GM18519 (cell line): ENCODE data around the gene MARK2.

Experiments used
- ATAC-seq: cut with Tn5 transposase; IDR thresholded peaks from one replicate; pipeline ENCODE4 v1.9.1; 2021; ENCODE audit warnings: mild to moderate bottlenecking, moderate library complexity; ENCODE audit not compliant: unreplicated experiment, low FRiP score

MARK2 gene

DNA sequence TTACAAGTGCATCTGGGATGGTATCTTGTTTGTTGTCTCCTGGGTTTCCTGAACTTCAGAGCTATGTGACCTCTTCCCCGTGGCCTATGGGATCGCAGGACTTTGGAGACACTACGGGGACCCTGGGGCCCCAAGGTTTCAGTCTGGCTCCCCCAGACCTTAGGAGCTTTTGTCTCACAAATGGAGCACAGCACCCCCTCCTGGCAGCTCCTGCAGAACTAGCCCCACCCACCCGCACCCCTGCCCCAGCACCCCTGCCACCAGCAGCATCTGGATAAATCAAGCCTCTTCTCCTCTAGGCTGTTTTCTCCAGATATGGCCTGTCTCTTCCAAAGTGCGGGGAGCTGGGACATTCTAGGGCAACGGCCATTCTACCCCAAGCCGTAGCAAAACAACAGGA is 67.7 kb downstream of the MARK2 start:
- no peak for ATAC-seq

DNA sequence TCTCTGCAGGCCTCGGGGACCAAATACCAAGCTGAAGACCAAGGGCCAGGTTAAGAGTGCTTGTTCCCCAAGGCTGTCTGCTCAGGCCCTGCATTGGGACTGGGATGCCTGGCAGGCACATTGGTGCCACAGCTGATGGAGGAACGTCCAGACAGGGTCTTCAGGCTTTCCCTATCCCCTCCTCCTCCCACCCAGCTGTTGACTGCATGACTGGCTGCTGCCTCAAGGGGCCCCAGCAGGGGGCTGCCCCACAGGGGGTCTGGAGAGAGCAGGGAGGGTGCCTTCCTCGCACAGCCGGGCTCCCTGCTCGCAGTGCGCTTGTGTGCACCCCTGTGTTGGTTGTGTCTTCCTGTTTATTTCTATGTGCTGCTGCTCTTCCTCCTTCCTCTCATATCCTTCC is 68.2 kb downstream of the MARK2 start:
- ATAC-seq = no peak

DNA sequence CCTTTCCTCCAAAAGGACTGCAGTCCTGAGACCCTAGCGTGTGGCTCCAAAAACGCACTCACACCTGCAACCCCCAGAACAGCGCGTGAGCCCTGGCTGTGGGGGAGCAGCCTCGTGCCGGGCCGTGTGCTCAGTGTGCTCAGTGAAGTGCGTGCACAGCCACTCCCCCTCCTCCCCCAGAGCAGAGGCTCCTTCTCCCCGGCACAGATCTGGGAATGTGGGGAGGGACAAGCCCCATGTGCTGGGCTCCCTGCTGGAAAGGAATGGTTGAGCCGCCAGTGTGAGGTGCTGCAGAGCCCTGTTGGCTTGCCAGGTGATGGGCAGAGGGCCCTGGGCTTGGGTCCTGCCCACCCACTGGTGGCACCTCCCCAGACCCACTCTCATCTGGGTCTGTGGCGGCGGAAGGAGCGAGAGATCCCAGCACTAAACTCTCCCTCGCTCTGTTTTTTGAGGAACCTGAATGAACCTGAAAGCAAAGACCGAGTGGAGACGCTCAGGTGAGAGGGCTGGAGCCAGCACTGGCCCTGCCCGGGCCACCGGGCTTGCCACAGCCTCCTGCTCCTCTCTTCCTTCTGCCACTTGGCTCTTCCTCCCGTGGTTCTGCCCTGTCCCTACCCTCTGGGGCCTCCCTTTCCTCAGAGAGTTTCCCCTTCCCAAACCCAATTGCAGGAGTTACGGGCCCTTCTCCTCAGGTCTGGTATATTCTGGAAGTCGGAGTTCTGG is 69.1 kb downstream of the MARK2 start:
- no peak for ATAC-seq

DNA sequence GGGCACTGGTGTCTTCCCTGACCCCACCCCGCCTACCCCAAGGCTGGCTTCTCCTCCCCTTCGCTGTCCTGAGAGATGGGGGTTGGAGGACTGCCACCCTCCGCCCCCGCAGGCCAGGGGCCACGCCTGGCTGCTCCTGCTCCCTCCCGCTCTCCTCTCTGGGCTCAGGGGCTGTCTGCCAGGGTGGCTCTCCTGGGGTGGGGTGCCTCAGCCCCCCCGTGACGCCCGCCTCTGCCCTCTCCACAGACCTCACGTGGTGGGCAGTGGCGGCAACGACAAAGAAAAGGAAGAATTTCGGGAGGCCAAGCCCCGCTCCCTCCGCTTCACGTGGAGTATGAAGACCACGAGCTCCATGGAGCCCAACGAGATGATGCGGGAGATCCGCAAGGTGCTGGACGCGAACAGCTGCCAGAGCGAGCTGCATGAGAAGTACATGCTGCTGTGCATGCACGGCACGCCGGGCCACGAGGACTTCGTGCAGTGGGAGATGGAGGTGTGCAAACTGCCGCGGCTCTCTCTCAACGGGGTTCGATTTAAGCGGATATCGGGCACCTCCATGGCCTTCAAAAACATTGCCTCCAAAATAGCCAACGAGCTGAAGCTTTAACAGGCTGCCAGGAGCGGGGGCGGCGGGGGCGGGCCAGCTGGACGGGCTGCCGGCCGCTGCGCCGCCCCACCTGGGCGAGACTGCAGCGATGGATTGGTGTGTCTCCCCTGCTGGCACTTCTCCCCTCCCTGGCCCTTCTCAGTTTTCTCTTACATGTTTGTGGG is 69.9 kb downstream of the MARK2 start:
- no peak for ATAC-seq

DNA sequence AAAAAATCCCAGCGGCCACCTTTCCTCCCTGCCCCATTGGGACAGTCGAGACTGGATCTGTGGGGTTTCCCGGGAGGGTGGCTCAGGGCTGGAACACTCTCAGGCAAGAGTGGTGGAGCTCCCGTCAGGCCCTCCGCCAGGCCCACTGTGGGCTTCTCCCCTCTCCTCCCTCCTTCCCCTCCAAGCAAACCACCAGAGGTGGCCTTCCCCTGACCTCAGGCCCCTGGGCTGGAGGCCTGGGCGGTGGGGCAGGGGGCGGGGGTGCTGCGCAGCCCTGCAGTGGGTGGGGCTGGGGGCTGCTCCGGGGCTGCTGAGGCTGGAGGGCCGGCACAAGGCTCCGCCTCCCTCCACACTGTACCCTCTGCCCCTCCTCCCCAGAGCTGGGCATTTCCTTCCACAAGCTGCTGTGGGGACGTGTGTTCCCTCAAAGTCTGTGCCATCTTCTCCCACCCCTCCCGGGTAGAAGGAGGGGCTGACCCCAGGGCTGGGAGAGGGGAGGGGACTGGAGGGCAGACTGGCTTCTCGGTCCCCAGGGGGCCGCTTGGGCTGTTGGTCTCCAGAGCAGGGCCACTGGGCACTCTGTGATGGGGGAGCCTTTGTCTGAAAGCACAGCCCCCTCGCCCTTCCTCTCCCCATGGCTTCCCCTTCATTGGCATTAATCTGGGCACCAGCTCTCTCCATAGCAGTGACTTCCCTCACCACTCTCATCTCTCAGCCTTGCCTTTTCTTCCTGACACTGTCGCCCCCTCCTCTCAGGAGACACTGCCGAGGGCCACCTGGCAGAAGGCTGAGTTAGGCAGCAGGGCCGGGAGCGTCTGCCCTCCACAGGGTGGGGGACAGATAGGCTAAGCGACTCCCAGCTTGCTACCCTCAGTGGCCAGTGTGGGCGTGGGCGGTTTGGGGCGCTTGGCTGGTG is 70.9 kb downstream of the MARK2 start:
- no peak for ATAC-seq

DNA sequence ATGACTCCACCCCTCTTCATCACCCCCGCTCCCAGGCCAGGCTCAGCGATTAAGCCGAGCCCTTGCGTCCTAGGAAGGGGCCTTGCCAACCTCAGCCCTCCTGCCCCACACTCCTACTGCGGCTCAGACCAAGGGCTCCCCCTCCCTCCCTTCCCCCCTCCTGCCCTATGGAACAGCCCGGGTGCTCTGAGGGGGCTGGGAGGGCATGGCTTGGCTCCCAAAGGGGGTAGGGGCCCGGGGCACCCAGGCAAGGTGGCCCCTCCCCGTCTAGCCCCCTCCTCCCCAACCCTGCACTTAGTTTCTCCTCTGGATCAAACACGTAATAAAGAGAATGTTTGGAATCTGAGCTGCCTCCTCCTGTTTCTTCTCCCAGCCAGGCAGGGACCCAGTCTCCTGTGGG is 71.8 kb downstream of the MARK2 start:
- ATAC-seq = no peak

DNA sequence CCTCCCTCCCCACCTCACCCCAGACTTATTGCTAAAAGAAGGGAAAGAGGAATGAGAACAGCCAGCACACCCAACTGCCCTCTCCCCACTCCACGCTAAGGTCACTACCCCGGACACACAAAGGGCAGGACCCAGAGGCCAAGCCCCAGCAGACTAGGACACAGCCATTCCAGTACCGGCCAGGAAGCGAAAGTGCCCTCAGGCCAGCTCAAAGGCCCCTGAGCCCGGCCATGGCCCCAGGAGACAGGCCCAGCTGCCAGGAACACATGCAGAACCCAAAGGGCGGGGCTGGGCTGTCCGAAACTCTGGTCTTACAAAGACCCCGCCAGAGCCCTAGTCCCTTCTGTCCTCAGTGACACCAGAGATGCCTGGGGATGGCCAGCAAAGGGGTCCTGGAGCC is 72.5 kb downstream of the MARK2 start:
- no peak for ATAC-seq

DNA sequence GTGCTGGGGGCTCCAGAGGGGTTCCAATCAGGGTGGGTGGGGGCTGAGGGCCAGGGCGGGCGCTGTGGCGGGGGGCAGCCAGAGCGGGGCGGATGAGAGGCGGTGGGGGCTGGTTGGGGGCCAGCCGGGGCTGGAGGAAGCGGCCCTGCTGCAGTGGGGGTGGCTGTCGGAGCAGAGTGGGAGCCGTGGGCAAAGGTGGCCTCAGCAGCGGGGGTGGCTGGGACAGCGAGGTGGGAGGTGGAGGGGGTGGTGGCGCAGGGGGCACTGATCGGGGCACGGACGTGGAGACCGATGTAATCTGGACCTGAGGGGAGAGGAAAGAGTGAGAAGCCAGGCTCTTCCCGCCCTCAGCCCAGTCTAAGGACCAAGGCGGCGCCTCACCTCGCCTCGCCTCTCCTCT is 73.0 kb downstream of the MARK2 start:
- ATAC-seq = no peak

DNA sequence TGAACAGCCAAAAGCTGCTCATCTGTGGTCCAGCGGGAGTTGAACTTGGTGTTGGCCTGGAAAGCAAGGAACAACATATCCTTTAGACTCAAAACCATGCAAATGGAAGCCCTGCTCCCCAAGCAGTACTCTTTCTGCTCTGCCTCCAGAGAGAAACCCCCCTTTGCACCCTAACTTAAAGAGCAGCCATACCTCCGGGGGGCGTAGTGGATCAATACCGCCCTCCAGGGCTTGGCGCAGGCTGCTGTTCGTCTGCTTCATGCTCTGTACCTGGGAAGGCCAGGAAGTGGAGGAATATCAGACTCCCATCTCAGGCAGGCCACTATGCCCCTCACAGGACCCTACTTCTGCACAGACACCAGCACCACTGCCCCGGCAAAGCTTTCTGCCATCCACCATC is 73.8 kb downstream of the MARK2 start:
- no peak for ATAC-seq

DNA sequence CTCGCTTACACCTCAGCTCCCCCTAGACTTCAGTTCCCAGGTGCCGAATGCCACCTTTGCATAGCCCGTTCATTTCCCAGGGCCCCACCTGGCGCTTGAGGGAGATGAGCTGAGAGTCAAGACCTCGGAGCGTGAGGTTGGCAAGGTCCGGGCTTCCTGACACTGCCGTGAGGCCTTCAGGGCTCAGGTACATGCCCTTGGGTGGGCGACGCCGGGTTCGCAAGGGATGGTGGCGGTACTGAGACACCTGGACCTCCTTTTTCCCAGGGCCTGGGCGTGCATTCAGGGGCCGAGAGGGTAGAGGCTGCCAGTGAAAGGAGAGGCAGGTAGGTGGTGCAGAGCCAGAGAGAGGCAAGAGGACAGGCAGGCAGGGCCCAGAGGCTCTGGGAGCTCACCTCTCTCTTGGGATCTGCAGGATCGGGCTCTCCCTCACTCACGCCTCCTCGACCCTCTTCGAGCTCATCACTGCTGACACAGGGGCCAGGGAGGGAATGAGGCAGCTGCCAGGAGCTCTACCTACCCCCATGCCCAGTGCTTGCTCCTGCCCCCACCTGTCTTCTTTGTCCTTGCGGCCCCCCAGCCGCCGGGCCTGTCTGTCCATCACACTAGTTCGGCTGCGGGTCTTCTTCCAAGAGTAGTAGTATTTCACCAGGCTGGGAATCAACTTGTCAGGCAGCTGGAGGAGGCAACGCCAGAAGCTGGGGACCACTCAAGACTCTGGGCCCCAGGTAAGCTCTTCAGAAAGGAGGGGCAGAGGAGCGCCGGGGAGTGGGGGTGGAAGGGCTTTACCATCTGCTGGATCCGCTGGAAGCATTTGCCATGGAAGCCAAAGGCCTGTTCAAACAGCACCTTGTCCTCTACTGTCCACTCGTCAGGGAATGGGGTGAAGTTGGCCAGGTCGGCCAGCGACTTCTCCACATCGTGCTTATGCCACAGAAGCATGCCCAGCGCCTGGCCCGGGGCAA is 75.2 kb downstream of the MARK2 start:
- no peak for ATAC-seq

DNA sequence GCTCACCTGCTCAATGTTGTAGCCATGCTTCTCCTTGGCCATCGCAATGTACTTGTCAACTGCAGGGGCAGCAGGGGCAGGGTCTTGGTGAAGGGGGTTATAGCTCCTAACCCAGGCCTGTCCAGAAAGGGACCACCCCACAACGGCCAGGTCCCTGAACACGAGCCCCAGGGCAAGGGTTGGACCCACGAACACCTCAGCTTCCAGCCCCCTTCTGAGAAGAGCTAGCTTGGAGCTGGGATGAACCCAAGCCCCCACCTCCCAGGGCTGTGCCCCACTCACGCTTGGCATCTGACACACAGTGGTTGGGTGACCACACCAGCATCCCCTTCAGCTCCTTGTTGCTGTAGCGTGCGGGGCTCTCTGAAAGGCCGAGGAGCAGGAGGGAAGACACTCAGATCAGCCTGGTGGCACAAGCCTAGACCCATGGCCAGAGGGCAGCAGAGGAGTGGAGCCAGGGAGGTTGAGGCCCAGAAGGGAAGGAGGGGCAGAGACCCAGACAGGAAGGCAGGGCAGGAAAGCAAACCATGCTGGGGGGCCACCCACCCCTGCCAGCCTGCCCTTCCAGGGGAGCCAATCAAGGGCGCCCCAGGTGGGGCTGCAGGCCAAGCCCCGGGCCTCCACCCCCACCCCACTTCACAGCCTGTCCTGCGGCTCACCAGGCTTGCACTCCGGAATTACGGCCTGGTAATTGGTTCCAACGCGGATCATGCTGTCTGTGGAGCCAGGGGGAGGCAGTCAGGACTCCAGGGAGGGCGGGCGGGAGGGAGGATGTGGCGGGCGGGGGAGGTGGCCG is 76.2 kb downstream of the MARK2 start:
- no peak for ATAC-seq

DNA sequence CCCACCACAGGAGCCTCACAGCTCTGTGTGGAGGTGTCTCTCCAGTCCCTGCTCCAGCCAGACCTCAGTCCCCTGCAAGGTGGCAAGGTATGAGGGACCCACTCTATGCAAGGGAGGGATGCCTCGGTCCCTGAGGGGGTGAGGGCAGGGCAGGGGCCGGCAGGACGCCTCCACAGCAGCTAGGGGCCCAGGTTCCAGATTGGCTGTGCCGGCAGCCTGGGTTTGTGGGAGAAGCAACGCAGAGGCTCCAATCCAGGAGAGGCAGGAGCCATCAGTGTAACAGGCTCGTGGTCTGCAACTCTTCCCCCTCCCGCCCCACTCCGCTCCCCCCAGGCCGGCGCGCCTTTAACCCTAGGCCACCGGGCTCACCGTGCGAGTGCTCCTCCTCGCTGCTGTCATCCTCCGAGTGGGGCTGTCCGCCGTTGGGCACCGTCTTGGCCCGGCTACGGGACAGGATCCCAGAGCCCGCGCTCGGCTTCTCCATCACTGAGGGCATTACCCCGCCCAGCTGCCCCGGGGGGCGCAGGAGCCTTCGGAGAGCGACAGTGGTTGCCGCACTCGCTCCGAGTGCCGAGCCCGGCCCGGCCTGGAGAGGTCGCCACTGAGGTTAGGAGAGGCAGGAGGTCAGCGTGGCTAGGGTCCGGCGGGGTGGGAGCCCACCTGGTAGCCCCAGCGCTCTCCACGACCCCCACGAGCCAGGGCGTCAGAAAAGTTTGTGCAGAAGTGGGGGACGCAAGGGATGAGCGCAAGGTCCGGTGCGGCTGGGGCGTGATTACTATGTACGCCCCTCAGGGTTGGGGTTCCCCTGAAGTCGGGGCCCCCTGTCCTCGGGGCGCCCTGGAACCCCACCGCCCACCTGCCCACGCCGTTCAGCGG is 77.3 kb downstream of the MARK2 start:
- ATAC-seq = no peak

DNA sequence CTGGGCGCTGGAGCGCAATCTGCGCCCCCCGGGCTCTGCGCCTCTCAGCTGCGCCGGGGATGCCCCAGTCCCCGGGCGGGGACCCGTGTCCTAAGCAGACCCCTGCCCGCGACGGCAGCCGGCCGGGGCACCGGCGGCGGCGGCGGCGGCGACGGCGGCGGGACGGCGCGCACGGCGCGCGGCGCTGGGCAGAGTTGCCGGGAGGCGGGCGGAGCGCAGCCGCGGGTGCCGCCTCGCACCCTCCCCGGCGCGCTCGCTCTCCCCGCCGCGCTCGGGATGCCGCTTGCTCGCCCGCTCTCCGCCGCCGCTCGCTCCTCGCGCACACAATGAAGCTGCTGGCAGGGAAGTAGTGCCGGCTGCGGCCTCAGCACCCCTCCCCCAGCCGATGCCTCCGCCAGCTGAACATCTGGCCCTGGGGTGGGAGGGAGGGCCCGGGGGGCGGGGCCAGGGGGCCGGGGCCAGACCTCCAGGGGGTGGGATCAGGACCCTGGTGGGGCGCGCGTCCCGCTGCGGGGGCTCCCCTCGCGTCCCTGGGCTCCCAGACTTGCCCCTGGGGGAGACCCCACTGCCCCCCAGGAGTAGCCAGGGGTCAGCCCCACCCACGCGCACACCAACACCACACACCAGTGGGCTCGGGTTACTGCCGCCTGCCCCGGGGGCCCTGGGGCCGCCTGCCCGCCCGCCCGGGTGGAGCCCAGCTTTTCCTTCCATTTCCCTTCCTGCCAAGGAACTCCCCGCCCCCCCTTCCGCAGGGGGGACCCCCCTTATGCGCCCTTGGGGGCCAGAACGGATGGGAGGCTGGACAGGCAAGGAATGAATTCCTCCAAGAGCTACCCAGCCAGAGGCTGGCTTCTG is 78.2 kb downstream of the MARK2 start, which contains the start of gene RCOR2:
RCOR2 (minus strand) TSS at position 328 of the 855 bp plus-strand sequence. CDS start 708 bp downstream, outside the sequence.
- no peak for ATAC-seq

DNA sequence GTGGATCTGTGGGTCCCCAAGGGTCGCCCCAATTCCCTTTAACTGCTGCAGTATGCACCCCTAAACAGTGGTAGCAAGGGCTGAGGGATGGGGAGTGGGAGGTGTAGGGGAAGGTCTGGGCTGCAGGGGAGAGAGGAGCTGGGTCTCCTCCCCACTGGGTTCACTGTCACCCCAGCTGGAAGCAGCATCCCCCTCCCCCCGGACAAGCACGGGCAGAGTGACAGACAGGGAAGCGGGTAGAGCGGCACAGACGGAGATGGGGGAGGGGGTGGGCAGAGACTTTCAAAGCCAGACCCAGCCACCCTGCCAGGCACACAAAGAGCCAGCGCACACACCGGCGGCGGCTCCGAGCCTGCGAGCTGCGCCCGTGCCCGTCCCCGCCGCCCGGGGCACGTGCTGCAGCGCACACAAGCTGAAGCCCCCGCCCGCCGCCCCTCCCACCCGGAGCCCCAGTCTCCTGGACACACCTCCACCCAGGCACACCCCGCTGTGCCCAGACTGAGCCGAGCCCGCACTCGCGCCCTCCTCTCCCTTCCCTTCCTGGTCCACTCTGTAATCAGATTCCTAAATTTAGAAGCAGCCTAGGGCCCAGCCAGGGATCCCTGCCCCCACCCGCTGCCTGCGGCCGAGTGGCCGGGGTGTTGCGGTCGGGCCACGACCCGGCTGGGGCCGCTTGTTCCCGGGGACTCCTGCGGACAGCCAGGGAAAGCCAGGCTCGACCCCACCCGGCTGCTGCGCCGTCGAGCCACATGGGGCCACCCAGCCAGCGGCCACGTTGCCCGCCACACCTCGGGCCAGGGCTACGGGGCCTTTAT is 79.0 kb downstream of the MARK2 start:
- ATAC-seq = no peak

DNA sequence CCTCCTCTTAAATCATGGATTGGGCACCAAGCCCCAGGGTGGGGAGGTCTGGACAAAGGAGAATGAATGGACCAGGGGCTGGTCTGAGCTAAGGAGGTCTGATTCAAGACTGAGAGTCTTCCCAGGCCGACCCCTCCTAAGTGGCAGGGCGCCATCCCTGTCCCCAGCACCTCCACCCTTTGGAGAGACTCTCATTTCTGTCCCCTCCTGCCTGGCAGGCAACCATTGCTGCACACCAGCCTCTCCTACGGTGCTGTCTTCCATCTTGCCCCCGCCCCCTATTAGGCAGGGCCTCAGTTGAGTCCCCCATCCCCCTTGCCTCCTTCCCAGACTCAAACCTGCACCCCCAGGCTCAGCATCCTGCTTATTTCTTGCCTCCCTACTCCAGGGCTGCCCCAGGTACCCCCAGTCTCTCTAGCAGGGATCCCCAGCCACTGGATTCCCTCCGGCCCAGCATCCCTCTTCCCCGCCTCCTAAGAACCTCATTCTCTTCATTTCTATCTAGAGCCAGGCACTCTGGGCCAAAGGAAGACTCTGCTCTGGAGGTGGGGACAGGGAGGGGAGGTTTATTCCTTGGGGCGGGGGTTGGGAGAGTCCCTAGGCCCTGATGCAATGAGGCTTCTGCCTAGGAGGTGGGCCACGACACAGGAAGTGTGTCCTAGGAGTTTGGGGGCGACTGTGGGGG is 79.7 kb downstream of the MARK2 start:
- no peak for ATAC-seq
